Caco-2 (cell line): ENCODE results near the gene TPCN1. TPM values are rescaled to one million over a fixed set of nuclear protein-coding genes. Genes with fewer than 3 reads are reported as not detected.
A peak's percentile ranks its signal among the peaks of the same experiment; 100 is the strongest.

Experiments
- BruUV-seq: library from RNA; stranded (reverse); fragments of 400-500 nt; replicated peaks from 2 replicates; lab custom pipeline; 2021; lab: Mats Ljungman, UMichigan
- CTCF ChIA-PET: fragments of 300-600 bp; sonication (Branson Sonifier 250); formaldehyde crosslinking; loops from one replicate; lab custom pipeline; 2022; ENCODE audit warnings: antibody characterized with exemption; lab: Charles Lee
- POLR2A ChIA-PET: fragments of 300-600 bp; sonication (Branson Sonifier 250); formaldehyde crosslinking; loops from one replicate; lab custom pipeline; 2022; ENCODE audit warnings: antibody characterized with exemption; lab: Charles Lee
- DNase-seq, 2 experiments: peaks; one replicate each; pipeline versions ENCODE4 v3.0.0 to v3.0.0-alpha.2; 2020 to 2022
- H3K27me3 ChIP-seq: replicated peaks from 2 replicates; pipeline ENCODE4 v1.6.0; 2011; ENCODE audit warnings: low read length; ENCODE audit not compliant: control insufficient read depth, insufficient read depth
- H3K36me3 ChIP-seq: 2 replicates; pipeline ENCODE4 v1.5.1; 2011; ENCODE audit warnings: low read length; ENCODE audit not compliant: control insufficient read depth, insufficient read depth
- H3K4me1 ChIP-seq: fragments of 250-450 bp; sonication (Bioruptor Pico); 2 replicates; pipeline ENCODE4 v1.5.1; 2020; ENCODE audit warnings: mild to moderate bottlenecking
- H3K4me3 ChIP-seq: 2 replicates; pipeline ENCODE4 v1.5.1; 2011; ENCODE audit warnings: low read depth, mild to moderate bottlenecking, control low read depth, low read length
- H3K9me3 ChIP-seq: fragments of 250-450 bp; sonication (Bioruptor Pico); 2 replicates; pipeline ENCODE4 v1.5.1; 2020; ENCODE audit warnings: mild to moderate bottlenecking, moderate library complexity
- H3K27ac Mint-ChIP-seq: one replicate; pipeline ENCODE4 v1.8.0; 2022; ENCODE audit warnings: mixed read lengths; ENCODE audit not compliant: unreplicated experiment
- H3K27me3 Mint-ChIP-seq: one replicate; pipeline ENCODE4 v1.8.0; 2022; ENCODE audit warnings: mixed read lengths; ENCODE audit not compliant: insufficient read depth, unreplicated experiment
- H3K36me3 Mint-ChIP-seq: one replicate; pipeline ENCODE4 v1.8.0; 2022; ENCODE audit warnings: mild to moderate bottlenecking, mixed read lengths; ENCODE audit not compliant: insufficient read depth, unreplicated experiment
- H3K4me1 Mint-ChIP-seq: one replicate; pipeline ENCODE4 v1.8.0; 2022; ENCODE audit warnings: low read depth, mixed read lengths; ENCODE audit not compliant: unreplicated experiment
- H3K4me3 Mint-ChIP-seq: one replicate; pipeline ENCODE4 v1.8.0; 2022; ENCODE audit warnings: mild to moderate bottlenecking, moderate library complexity, mixed read lengths; ENCODE audit not compliant: unreplicated experiment
- H3K9me3 Mint-ChIP-seq: one replicate; pipeline ENCODE4 v1.8.0; 2022; ENCODE audit warnings: mixed read lengths; ENCODE audit not compliant: unreplicated experiment
- intact Hi-C: fragments of 100-400 bp; cut with micrococcal nuclease; formaldehyde crosslinking; loops from one replicate; pipeline ENCODE4 v1.10.0; 2022; ENCODE audit not compliant: unreplicated experiment
- total RNA-seq: library from RNA; stranded (reverse); gene quantifications from 2 replicates; pipeline ENCODE4 v1.2.3, GENCODE V29; 2022
- TF ChIP-seq, protein P1 (sequence below), 2 experiments: fragments of 200-600 bp in 1 of 2; IDR thresholded peaks; 1 replicate in 1 of 2; 2 replicates in 1 of 2; pipeline versions ENCODE4 v1.5.1 to v1.8.0; 2011 to 2022; ENCODE audit warnings: antibody characterized with exemption in 1 of 2, control low read depth in 1 of 2, inconsistent platforms in 1 of 2, low read depth in 1 of 2, low read length in 1 of 2, mild to moderate bottlenecking in 1 of 2, moderate library complexity in 1 of 2; ENCODE audit not compliant: insufficient read depth in 1 of 2, severe bottlenecking in 1 of 2, unreplicated experiment in 1 of 2

Gene TPCN1
- total RNA-seq, 1 experiment from 2014 or later = 54.4 TPM

GRCh38 chr12:113293100-113293499, 71.8 kb downstream of the TPCN1 start:
- peaks cover 31% of the 10 kb centered on the region for H3K36me3 Mint-ChIP-seq
- intact Hi-C loops = no loop called here
- ChIA-PET CTCF (no interaction called here), POLR2A (no interaction called here)
- H3K4me1 Mint-ChIP-seq = no peaks in the 10 kb centered on the region
- BruUV-seq = no TSS peak
- H3K4me3 Mint-ChIP-seq = no peak overlapping the region
- Histone ChIP-seq H3K36me3 (peaks cover 3% of the 10 kb centered on the region), H3K9me3 (no peaks in the 10 kb centered on the region), H3K4me3 (no peak overlapping the region), H3K4me1 (no peaks in the 10 kb centered on the region), H3K27me3 (no peaks in the 10 kb centered on the region)
- no peaks in the 10 kb centered on the region for H3K27me3 Mint-ChIP-seq
- TF ChIP-seq, protein P1, sequence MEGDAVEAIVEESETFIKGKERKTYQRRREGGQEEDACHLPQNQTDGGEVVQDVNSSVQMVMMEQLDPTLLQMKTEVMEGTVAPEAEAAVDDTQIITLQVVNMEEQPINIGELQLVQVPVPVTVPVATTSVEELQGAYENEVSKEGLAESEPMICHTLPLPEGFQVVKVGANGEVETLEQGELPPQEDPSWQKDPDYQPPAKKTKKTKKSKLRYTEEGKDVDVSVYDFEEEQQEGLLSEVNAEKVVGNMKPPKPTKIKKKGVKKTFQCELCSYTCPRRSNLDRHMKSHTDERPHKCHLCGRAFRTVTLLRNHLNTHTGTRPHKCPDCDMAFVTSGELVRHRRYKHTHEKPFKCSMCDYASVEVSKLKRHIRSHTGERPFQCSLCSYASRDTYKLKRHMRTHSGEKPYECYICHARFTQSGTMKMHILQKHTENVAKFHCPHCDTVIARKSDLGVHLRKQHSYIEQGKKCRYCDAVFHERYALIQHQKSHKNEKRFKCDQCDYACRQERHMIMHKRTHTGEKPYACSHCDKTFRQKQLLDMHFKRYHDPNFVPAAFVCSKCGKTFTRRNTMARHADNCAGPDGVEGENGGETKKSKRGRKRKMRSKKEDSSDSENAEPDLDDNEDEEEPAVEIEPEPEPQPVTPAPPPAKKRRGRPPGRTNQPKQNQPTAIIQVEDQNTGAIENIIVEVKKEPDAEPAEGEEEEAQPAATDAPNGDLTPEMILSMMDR (IDR thresholded peaks at IDR 0.05; ENCODE audit: insufficient read depth in 1 of 2, low read depth in 1 of 2, low read length in 1 of 2, severe bottlenecking in 1 of 2, unreplicated experiment in 1 of 2) = no peak
- no peak overlapping the region for H3K27ac Mint-ChIP-seq
- no peaks in the 10 kb centered on the region for H3K9me3 Mint-ChIP-seq
- DNase-seq = no peak

GRCh38 chr12:113295886-113296556, 74.8 kb downstream of the TPCN1 start:
- ChIA-PET POLR2A (no interaction called here), CTCF (no interaction called here)
- Mint-ChIP-seq H3K27ac (no peak overlapping the region), H3K9me3 (no peaks in the 10 kb centered on the region), H3K36me3 (peaks cover 28% of the 10 kb centered on the region), H3K4me1 (peaks cover 8% of the 10 kb centered on the region), H3K4me3 (no peak overlapping the region), H3K27me3 (no peaks in the 10 kb centered on the region)
- H3K4me1 ChIP-seq = peaks cover 21% of the 10 kb centered on the region
- no peak for DNase-seq
- intact Hi-C loops = no loop called here
- no peaks in the 10 kb centered on the region for H3K27me3 ChIP-seq
- no peaks in the 10 kb centered on the region for H3K9me3 ChIP-seq
- TF ChIP-seq, protein P1 (IDR thresholded peaks at IDR 0.05; ENCODE audit: insufficient read depth in 1 of 2, low read depth in 1 of 2, low read length in 1 of 2, severe bottlenecking in 1 of 2, unreplicated experiment in 1 of 2) = no peak
- no peak overlapping the region for H3K4me3 ChIP-seq
- H3K36me3 ChIP-seq = peaks cover 3% of the 10 kb centered on the region
- BruUV-seq = no TSS peak

DNA sequence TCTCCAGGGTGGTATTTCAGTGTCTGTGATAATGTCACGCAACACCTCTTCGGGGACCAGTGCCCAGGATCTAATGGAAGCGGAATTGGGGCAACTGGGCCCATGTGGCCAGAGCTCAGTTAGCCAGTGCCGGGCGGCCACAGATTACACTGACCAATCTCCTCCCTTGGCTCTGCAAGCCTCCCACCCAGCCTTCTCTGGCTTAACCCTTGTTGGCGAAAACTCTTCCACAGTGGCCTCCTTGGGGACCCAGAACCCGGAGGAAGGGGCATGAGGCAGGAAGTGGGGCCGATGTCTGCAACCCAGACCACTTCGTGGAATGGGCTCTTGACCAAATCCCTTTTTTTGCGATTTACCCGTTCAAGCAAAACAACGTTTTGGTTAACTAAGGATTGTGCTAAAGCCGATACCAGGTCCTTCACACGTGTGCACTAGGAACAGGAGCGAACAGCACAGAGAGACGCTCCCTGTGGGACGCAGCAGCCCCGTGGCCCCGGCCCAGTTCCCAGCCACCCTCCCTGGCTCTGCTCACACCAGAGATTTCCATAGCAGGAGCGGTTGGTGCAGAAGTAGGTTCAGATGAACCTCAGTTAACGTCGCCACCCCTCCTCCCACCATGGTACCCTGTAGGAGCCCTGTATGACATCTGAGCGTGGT, 75.4 kb downstream of the TPCN1 start:
- H3K9me3 ChIP-seq = no peaks in the 10 kb centered on the region
- Mint-ChIP-seq H3K9me3 (no peaks in the 10 kb centered on the region), H3K4me3 (no peak overlapping the region), H3K27me3 (no peaks in the 10 kb centered on the region), H3K4me1 (peaks cover 8% of the 10 kb centered on the region), H3K27ac (no peak overlapping the region), H3K36me3 (peaks cover 23% of the 10 kb centered on the region)
- DNase-seq = no peak
- POLR2A ChIA-PET = no interaction called here
- CTCF ChIA-PET = no interaction called here
- no peaks in the 10 kb centered on the region for H3K27me3 ChIP-seq
- TF ChIP-seq, protein P1 (IDR thresholded peaks at IDR 0.05; ENCODE audit: insufficient read depth in 1 of 2, low read depth in 1 of 2, low read length in 1 of 2, severe bottlenecking in 1 of 2, unreplicated experiment in 1 of 2) = no peak
- H3K36me3 ChIP-seq = peaks cover 3% of the 10 kb centered on the region
- intact Hi-C loops = no loop called here
- H3K4me1 ChIP-seq = peaks cover 21% of the 10 kb centered on the region
- no peak overlapping the region for H3K4me3 ChIP-seq
- TSS peak; percentile 23 for BruUV-seq
